GM12801 (cell line): ENCODE data around the gene NPY5R.

ENCODE experiments used
- TF ChIP-seq, protein P1 (sequence below): IDR thresholded peaks from one replicate; pipeline ENCODE4 v1.5.1; 2011; ENCODE audit warnings: control low read depth; ENCODE audit not compliant: insufficient read length; ENCODE audit errors: extremely low read depth

Gene NPY5R

DNA sequence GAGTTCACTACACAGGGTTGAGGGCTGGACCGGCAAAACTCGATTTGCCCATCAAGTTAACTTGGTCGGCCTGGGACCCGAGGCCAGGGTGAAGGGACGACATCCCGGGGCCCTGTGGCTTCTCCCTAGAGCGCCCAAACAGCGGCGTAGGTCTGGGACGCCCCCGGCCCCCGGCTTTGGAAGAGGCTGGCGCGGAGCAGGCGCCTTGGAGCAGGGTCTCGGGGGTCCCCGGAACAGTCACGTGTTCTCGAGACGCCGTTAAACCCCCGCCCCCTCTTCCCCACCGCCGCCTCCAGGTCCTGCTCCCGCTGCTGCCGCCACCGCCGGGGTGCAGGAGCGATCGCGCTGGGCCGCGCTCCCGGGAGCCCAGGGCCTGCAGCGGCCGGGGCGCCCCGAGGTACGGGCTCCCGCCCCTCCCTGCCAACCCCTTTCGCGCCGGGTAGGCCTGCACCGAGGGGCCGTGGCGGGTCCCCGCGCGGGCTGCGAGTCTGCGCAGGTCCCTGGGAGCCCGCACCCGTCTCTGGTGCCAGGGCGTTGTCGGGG, at the start of gene NPY5R:
Gene NPY5R (plus strand): TSS at position 289 of the 543 bp plus-strand sequence. CDS start 6,382 bp downstream, outside the sequence.
- TF ChIP-seq, protein P1, sequence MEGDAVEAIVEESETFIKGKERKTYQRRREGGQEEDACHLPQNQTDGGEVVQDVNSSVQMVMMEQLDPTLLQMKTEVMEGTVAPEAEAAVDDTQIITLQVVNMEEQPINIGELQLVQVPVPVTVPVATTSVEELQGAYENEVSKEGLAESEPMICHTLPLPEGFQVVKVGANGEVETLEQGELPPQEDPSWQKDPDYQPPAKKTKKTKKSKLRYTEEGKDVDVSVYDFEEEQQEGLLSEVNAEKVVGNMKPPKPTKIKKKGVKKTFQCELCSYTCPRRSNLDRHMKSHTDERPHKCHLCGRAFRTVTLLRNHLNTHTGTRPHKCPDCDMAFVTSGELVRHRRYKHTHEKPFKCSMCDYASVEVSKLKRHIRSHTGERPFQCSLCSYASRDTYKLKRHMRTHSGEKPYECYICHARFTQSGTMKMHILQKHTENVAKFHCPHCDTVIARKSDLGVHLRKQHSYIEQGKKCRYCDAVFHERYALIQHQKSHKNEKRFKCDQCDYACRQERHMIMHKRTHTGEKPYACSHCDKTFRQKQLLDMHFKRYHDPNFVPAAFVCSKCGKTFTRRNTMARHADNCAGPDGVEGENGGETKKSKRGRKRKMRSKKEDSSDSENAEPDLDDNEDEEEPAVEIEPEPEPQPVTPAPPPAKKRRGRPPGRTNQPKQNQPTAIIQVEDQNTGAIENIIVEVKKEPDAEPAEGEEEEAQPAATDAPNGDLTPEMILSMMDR: no peak

DNA sequence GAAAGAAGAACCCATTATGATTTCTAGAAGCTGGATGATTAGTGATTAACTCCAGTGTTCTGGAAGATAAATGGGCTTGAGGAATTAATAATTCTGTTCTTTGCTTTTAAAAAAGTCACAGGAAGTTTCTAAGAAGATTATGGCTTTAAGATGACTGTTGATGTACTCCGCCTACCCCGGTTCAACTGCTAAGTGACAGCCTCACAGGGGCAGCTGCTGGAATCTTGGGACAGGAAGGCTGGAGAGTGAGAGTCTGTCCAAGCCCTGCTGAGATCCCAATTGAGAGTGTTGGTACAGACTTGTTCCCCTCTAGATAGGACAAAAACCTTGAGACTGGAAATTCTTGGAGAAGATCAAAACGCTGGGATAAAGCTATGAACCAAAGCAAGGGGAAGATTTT, 48.6 kb upstream of the NPY5R start:
- TF ChIP-seq, protein P1: no peak

DNA sequence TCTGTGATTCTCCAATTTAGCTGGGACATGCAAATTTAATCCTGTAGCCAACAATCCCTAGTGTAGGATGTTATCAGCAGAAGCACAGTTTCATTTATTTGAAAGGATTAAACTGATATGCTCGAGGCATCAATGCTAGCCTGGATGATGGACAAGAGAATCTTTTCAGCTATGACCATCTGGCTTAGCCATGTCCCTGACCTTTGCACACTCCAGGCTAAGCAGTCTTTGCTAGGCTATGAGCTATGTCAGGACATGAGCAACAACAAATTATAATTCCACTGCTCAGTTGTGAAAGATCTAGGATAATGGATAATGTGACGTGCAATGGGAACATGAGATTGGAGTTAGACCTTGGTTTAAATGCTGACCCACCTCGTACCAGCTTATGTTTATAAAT, 43.2 kb upstream of the NPY5R start:
- TF ChIP-seq, protein P1: no peak

DNA sequence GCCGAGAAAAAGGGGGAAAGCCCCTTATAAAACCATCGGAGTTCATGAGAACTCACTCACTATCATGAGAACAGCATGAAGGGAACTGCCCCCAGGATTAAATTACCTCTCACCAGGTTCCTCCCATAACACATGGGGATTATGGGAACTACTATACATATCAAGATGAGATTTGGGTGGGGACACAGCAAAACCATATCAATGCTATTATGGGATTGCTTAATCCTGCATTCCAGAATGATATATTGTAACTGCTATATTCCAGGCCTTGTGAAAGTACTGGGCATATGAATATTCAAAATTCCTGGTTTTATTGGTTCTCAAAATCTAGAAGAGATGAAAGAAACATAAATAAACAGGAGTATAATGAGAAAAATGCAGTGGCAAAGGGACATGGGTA, 40.6 kb upstream of the NPY5R start:
- TF ChIP-seq, protein P1: no peak

DNA sequence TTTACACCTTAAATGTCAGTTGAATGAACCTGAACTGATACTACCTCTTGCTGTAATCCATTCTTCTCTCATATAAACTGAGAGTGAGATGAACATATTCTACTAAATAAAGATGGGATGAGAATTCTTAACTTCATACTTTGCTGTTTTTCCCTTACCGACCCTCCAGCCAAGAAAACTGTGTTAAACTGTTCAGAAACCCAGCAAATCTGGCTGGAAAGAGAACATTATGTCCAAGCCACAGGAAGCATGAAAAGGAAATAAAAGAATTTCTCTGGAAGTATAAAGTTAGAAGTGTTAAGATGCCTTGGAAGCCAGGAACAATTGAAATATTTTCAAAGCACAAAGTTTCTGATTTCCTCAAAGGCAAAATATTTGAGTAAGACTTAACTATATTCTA, 34.2 kb upstream of the NPY5R start:
- TF ChIP-seq, protein P1: no peak

DNA sequence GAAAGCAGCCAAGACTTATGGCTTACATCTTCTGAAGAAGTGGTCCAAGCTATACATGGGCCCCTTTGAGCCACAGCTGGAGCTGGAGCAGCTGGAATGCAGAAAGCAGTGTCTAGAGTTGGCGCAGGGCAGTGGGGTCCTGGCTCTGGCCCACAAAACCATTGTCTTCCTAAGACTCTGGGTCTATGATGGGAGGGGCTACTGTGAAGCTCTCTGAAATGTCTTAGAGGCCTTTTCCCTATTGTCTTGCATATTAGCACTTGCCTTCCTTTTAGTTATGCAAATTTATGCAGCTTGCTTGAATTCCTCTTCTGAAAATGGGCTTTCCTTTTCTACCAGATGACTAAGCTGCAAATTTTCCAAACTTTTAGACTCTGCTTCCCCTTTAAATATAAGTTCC, 26.6 kb upstream of the NPY5R start:
- TF ChIP-seq, protein P1: no peak

DNA sequence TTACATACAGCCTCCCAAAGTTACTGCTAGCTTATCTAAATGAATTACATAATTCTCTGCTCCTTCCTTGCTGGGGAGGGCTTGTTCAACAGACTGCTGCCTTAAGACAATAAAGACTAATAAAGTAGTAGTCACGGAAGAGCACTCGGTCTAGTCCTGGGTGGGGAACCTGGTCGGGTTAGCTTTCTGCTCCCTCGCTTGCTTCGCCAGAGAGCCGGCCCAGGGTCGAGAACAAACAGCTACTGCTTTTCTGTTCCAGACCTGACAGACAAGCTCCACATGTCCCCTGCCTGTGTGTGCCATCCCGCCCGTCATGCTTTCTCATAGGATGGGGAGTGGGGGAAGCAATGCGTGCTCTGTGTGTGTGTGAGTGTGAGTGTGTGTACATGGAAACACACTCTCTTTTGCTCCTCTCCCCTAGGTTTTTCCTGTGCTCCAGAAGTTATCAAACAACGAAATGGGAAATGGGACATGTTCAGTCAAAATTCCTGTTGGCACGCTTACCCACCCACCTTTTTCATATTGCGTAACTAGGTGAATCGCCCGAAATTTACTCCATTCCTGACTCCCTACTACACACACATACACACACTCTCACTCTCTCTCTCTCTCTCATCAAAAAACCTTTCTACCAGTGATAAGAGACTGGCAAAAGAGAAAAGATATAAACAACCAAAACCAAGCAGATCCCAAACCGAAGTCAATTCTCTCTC, 12.6 kb upstream of the NPY5R start:
- TF ChIP-seq, protein P1: no peak
